Measurements from ENCODE around the gene LRRC34.

Gene LRRC34

DNA sequence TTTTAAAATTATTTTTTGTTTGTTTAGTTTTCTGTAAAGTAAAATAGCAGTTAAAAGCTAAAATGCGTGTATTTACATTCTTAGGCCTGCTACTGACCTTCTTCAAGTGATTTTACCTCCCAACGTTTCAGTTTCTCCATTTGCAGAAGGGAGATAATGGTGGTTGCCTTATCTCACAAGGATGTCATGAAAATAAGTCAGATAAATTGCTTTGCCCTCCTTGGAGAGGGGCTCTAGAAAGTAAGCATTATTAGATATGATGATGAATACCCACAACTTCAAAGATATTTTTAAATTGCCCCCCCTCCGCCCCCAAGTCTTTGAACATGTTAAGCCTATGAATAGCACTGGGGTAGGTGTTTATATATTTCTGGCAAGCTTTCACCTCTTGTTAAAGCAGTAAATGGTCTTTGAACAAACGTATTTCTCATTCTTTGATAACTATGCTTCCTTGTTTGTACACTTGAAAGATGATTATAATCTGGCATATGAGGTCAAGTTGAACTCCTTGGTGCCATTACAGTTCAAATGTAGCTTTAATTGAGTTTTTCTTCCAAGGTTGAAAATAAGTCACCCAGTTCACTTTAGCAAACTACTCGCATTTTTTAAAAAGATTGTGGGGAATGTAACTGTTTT, 54.2 kb downstream of the LRRC34 start:
- no peak for TF ChIP-seq ZNF8 (CRISPR knock-in tag; IDR thresholded peaks at IDR 0.05)
- TF ChIP-seq CSDC2 (CRISPR knock-in tag; IDR thresholded peaks at IDR 0.05): no peak
- TF ChIP-seq BACH2 (CRISPR knock-in tag; IDR thresholded peaks at IDR 0.05; ENCODE audit: borderline replicate concordance): no peak
- TF ChIP-seq ISL1 (CRISPR knock-in tag; IDR thresholded peaks at IDR 0.05): no peak
- TF ChIP-seq OSR1 (CRISPR knock-in tag; IDR thresholded peaks at IDR 0.05): no peak
- no peak for TF ChIP-seq PPARA (CRISPR knock-in tag; IDR thresholded peaks at IDR 0.05; ENCODE audit: borderline replicate concordance)
- ATAC-seq: no peak

DNA sequence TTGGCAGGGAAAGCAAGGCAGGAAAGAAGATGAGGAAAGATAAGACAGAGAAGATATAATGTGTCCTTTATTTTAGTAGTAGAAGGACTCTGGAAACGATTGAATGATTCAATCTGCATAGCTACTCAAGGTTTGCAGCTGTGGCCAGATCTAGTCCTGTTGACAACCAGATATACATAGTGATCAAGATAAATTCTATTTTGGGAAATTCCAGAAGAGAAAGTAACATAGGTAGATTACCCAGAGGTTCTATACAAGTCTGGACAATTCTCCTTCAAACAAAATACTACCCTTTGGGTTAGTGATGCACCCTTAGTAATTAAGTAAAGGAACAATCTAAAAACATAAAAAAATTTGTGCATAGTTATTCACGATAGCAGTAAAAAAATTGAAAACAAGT, 57.2 kb downstream of the LRRC34 start:
- no peak for ATAC-seq
- TF ChIP-seq, protein P1, sequence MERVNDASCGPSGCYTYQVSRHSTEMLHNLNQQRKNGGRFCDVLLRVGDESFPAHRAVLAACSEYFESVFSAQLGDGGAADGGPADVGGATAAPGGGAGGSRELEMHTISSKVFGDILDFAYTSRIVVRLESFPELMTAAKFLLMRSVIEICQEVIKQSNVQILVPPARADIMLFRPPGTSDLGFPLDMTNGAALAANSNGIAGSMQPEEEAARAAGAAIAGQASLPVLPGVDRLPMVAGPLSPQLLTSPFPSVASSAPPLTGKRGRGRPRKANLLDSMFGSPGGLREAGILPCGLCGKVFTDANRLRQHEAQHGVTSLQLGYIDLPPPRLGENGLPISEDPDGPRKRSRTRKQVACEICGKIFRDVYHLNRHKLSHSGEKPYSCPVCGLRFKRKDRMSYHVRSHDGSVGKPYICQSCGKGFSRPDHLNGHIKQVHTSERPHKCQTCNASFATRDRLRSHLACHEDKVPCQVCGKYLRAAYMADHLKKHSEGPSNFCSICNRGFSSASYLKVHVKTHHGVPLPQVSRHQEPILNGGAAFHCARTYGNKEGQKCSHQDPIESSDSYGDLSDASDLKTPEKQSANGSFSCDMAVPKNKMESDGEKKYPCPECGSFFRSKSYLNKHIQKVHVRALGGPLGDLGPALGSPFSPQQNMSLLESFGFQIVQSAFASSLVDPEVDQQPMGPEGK (CRISPR knock-in tag; IDR thresholded peaks at IDR 0.05; ENCODE audit: borderline replicate concordance): no peak
- no peak for TF ChIP-seq PPARA (CRISPR knock-in tag; IDR thresholded peaks at IDR 0.05; ENCODE audit: borderline replicate concordance)
- TF ChIP-seq ZFP30 (CRISPR knock-in tag; IDR thresholded peaks at IDR 0.05): no peak
- TF ChIP-seq, protein P2, sequence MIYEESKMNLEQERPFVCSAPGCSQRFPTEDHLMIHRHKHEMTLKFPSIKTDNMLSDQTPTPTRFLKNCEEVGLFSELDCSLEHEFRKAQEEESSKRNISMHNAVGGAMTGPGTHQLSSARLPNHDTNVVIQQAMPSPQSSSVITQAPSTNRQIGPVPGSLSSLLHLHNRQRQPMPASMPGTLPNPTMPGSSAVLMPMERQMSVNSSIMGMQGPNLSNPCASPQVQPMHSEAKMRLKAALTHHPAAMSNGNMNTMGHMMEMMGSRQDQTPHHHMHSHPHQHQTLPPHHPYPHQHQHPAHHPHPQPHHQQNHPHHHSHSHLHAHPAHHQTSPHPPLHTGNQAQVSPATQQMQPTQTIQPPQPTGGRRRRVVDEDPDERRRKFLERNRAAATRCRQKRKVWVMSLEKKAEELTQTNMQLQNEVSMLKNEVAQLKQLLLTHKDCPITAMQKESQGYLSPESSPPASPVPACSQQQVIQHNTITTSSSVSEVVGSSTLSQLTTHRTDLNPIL (CRISPR knock-in tag; IDR thresholded peaks at IDR 0.05; ENCODE audit: low read depth): no peak
- no peak for TF ChIP-seq GLIS3 (CRISPR knock-in tag; IDR thresholded peaks at IDR 0.05)
- TF ChIP-seq OSR1 (CRISPR knock-in tag; IDR thresholded peaks at IDR 0.05): no peak
- no peak for TF ChIP-seq CSDC2 (CRISPR knock-in tag; IDR thresholded peaks at IDR 0.05)
- no peak for TF ChIP-seq ESRRG (CRISPR knock-in tag; IDR thresholded peaks at IDR 0.05)
- no peak for TF ChIP-seq RARB (CRISPR knock-in tag; IDR thresholded peaks at IDR 0.05)
- no peak for TF ChIP-seq ISL1 (CRISPR knock-in tag; IDR thresholded peaks at IDR 0.05)
- TF ChIP-seq ZNF565 (CRISPR knock-in tag; conservative IDR thresholded peaks at IDR 0.05; ENCODE audit: low read depth): no peak
- no peak for TF ChIP-seq ZNF70 (CRISPR knock-in tag; IDR thresholded peaks at IDR 0.05)
- TF ChIP-seq ZFP3 (CRISPR knock-in tag; IDR thresholded peaks at IDR 0.05): no peak
- no peak for TF ChIP-seq ZC3H10 (CRISPR knock-in tag; IDR thresholded peaks at IDR 0.05)
- no peak for TF ChIP-seq TOX (CRISPR knock-in tag; IDR thresholded peaks at IDR 0.05; ENCODE audit: borderline replicate concordance)
- no peak for TF ChIP-seq ARNTL (CRISPR knock-in tag; IDR thresholded peaks at IDR 0.05; ENCODE audit: borderline replicate concordance, low read depth)
- TF ChIP-seq ZNF8 (CRISPR knock-in tag; IDR thresholded peaks at IDR 0.05): no peak
- TF ChIP-seq BACH2 (CRISPR knock-in tag; IDR thresholded peaks at IDR 0.05; ENCODE audit: borderline replicate concordance): no peak
- no peak for TF ChIP-seq TCF4 (CRISPR knock-in tag; IDR thresholded peaks at IDR 0.05; ENCODE audit: borderline replicate concordance)

DNA sequence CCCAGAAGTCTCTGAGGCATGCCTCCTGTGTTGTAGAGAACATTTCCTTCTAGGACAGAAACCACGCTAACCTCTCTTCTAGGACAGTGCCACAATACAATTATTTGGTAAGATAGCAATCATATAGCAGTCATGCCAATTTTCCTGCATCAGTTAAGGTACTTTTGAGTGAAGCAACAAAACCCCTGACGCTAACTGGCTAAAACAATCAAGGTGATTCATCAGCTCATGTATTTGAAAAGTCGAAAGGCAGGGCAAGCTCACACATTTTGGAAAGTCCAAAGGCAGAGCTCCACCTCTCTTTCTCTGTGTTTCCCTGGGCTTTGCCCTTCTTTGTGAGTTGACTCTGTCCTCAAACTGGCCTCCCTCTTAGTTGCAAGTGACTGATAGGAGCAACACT, 58.0 kb downstream of the LRRC34 start:
- ATAC-seq: no peak

More for the DNA sequence above, 58.0 kb downstream of the LRRC34 start:
- TF ChIP-seq ZNF565 (CRISPR knock-in tag; conservative IDR thresholded peaks at IDR 0.05; ENCODE audit: low read depth) (no peak), ARNTL (CRISPR knock-in tag; IDR thresholded peaks at IDR 0.05; ENCODE audit: borderline replicate concordance, low read depth) (no peak), ISL1 (CRISPR knock-in tag; IDR thresholded peaks at IDR 0.05) (no peak), SNAI2 (CRISPR knock-in tag; IDR thresholded peaks at IDR 0.05) (no peak), ZC3H10 (CRISPR knock-in tag; IDR thresholded peaks at IDR 0.05) (no peak), TCF4 (CRISPR knock-in tag; IDR thresholded peaks at IDR 0.05; ENCODE audit: borderline replicate concordance) (no peak), CSDC2 (CRISPR knock-in tag; IDR thresholded peaks at IDR 0.05) (no peak), OSR1 (CRISPR knock-in tag; IDR thresholded peaks at IDR 0.05) (no peak), BACH2 (CRISPR knock-in tag; IDR thresholded peaks at IDR 0.05; ENCODE audit: borderline replicate concordance) (no peak)
- TF ChIP-seq, protein P1 (CRISPR knock-in tag; IDR thresholded peaks at IDR 0.05; ENCODE audit: borderline replicate concordance): no peak
- TF ChIP-seq, protein P2 (CRISPR knock-in tag; IDR thresholded peaks at IDR 0.05; ENCODE audit: low read depth): no peak
- TF ChIP-seq, protein P3, sequence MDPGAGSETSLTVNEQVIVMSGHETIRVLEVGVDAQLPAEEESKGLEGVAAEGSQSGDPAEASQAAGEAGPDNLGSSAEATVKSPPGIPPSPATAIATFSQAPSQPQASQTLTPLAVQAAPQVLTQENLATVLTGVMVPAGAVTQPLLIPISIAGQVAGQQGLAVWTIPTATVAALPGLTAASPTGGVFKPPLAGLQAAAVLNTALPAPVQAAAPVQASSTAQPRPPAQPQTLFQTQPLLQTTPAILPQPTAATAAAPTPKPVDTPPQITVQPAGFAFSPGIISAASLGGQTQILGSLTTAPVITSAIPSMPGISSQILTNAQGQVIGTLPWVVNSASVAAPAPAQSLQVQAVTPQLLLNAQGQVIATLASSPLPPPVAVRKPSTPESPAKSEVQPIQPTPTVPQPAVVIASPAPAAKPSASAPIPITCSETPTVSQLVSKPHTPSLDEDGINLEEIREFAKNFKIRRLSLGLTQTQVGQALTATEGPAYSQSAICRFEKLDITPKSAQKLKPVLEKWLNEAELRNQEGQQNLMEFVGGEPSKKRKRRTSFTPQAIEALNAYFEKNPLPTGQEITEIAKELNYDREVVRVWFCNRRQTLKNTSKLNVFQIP (CRISPR knock-in tag; IDR thresholded peaks at IDR 0.05; ENCODE audit: borderline replicate concordance, low read depth): no peak

Measured in SK-N-SH treated with all-trans-retinoic acid at 6 μM for 48 hours (cell line).